ENCODE results near the gene VOPP1.

The VOPP1 gene

GRCh38 chr7:55576753-55577152 lies 4.5 kb upstream of the VOPP1 start:
- no peak for DNase-seq (ENCODE audit: low spot score)

GRCh38 chr7:55575733-55576132 lies 3.4 kb upstream of the VOPP1 start:
- DNase-seq (ENCODE audit: low spot score): no peak

DNA sequence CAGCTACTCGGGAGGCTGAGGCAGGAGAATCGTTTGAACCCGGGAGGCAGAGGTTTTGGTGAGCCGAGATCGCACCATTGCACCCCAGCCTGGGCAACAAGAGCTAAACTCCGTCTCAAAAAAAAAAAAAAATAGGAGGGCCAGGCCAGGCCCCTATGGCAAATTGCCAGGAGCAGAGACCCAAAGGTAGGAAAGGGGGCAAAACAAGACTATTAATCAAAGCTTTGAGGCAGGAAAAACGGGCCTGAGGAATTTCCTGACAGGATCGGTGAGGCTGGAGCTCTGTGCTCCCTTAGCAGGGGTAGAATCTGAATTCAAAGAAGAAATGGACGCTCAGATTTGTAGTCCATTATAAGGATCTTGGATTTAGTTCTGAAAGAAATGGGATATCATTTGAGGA lies 2.8 kb upstream of the VOPP1 start:
- no peak for DNase-seq (ENCODE audit: low spot score)

- DNase-seq (ENCODE audit: low spot score): no peak
Measured at GRCh38 chr7:55574051-55574717, 1.9 kb upstream of the VOPP1 start.

DNA sequence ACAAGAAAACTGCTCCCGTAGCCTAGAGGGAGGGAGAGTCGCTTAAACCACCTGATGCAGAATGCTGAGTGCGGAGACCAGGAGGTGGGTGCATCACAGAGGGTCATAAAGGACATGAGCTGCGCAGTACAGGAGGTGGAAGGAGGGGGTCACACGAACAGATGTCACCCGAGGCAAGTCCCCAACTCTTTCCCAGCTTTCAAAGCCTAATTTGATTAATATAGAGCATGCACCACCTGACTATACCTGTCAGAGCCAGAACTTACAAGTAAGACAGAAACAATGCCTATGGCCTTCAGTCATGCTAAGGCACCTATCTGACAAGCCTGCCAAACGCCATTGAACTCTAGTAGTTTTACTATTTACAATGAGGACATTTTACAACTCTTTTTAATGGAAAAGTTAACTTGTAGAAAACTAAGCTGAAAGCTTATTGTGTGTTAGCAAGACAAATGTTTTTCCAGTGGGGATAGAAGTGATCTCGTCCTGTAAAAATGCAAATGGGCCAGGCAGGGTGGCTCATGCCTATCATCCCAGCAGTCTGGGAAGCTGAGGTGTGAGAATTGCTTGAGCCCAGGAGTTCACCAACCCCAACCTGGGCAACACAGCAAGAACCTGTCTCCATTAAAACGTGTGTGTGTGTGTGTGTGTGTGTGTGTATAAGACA lies 1.1 kb upstream of the VOPP1 start:
- DNase-seq (ENCODE audit: low spot score): no peak

DNA sequence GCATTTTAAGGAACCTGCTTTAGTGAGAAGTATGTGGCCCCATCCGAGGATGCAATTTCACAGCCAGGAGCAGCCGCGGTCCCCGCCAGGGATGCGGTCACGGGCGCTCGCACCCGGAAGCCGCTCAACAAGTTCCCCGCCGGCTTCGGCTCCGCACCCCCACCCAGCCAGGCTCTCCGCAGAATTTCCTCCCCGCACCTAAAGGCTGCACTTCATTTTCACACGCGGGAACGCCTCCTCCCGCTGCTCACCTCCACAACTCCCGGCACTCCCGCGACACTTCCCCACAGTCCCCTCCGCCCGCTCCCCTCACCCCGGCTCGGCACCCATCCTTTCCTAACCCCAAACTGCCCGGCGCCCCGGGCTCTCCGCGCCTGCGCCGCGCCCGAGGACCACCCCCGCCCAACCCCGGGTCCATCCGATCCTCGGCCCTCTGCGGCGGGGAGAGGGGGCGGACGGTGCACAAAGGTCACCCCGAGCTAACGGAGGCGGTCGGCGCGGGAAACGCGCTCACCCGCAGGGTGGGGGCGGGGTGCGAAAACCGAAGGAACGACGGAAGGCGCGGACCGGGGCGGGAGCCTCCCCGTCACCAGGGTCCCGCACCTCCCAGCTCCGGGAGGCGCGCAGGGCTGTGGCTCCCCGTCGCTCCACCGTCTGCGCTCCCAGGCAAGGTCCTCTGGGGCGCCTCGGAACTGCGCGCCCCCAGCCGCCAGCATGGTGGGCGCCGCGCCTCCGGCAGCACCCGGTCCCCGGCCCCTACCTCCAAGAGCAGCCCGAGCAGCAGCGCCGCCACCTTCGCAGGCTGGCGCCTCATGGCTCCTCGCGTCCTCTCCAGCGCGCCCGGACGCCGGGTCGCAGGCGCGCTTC lies 558 bp downstream of the VOPP1 start:
- DNase-seq (ENCODE audit: low spot score): no peak

- no peak for DNase-seq (ENCODE audit: low spot score)
Measured at GRCh38 chr7:55570939-55571338, 1.4 kb downstream of the VOPP1 start.

GRCh38 chr7:55570218-55570873 lies 2.0 kb downstream of the VOPP1 start:
- DNase-seq (ENCODE audit: low spot score): no peak

- no peak for DNase-seq (ENCODE audit: low spot score)
Measured at GRCh38 chr7:55569797-55570196, 2.5 kb downstream of the VOPP1 start.

DNA sequence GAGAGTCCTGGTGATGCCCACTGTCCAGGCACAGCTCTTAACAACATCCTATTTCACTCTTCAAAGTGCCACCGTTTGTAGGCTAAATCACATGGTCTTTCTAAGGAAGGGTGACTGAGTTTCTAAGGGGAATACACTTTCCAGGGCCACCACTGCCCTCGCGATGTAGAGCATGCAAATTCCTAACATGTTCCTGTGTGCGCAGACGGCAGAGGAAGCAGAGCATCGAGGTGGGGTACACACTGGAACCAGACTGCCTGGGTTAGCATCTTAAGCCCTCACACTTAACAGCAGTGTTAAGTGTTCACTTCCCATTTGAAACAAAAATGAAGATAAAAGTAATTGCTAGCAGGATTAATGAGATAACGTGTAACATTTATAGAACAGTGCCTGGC lies 3.0 kb downstream of the VOPP1 start:
- no peak for DNase-seq (ENCODE audit: low spot score)

DNA sequence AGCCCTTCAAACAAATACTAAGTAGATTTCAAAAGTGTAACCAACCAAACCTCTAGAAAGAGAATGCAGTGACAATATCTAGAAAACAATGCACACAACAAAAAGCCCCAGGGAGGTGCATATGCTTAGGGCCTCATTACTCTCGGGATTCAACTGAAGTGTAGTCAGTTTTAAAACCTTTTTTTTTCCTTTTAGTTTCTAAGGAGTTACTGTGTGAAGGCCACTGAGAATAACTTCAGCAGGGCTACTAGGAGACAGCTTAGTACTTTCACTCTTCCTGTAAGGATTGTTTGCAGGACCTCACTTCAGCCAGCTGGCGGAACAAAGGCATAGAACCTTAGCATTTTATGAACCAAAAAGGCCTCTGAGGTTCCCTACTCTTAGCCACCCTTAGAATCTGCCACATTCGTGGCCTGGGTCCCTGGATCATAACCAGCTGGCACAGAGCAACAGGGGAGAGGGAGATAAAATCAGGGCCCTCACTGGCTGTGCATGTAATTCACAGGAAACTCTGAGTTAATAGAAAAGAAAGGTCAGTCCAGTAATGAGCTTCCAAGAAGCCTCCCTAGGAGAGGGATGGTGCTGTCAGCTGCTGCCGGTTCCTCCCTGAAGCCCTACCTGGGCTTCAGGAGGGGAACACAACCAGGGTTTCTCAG lies 3.6 kb downstream of the VOPP1 start:
- DNase-seq (ENCODE audit: low spot score): no peak

DNA sequence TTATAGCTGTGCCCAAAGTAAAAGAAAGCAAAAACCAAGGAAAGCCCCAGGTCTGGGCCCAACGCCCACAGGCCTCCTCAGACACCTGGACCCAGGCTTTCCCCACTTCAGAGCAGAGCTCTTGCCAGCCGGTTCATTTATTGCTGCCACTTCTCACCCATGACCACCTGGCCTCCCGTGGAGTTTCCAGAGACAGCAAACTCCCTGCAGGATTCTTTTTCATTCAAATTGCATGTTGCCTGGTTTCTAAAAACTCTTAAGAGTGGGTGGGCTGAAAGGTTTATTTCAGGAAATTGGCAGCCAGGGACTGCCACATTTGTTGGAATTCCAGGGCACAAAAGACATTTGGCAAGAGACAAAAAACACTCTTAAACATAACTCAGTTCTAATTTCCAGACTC lies 4.7 kb downstream of the VOPP1 start:
- DNase-seq (ENCODE audit: low spot score): no peak

DNA sequence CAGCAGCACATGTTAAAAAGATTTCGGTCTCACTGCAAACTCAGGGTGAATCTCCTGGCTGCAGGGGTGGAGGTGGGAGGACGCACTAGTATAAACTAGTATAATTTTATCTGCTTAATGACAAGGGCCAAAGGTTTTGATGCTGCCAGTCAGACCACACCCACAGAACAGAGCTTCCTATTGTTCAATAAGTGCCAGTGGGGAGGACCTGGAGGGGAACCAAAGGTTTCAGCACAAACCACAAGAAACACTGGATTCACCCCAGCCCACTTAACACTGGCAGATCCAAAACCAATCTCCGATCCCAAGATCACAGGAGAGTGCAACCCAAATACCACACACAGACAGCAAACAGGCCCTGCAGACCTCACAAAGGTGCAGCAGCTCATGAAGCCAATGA lies 6.6 kb downstream of the VOPP1 start:
- no peak for DNase-seq (ENCODE audit: low spot score)

DNA sequence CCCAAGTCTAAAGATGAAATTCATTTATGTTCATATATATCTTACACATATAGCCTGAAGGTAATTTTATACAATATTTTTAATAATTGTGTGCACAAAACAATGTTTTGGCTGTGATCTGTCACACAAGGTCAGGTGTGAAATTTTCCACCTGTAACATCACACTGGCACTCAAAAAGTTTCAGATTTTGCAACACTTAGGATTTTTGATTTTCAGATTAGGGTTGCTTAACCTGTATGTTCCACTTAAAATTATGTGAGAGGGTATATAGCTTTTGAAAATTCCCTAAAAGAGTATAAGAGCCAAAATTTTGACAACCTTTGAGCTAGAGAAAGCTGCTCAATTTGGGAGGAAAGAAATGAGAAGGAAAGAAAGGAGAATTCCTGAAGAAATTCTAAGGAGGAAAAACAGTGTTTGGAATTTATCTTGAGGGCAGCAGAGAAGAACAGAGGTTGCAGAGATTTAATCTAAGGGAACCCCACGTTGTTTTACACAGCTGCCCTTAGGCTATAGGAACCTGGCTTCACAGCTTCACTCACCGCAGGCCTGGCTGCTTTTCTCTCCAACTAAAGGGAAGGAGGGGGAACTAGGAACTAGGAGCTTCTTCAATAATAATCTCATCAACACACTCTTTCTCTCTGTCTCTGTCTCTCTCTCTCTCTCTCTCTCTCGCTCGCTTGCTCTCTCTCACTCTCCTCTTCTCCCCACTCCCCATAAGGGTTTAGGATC lies 8.5 kb downstream of the VOPP1 start:
- no peak for DNase-seq (ENCODE audit: low spot score)

DNA sequence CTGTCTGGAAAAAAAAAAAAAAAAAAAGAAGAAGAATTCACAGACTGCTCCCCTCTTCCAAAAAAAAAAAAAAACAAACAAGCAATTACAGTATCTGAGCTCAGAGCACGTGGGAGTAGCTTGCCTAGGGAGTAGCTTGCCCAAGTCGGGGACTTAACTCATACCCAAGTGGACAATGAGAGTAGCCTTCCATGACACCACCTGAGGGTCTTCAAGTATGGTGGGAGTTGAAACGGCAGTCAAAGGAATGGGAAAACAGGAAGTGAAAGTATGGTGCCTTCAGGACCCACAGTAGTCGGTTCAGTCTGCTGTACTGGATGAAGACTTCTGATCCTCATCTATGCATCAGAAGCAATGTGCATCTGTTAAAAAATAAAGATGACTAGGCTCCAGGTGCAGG lies 10.6 kb downstream of the VOPP1 start:
- no peak for DNase-seq (ENCODE audit: low spot score)

DNA sequence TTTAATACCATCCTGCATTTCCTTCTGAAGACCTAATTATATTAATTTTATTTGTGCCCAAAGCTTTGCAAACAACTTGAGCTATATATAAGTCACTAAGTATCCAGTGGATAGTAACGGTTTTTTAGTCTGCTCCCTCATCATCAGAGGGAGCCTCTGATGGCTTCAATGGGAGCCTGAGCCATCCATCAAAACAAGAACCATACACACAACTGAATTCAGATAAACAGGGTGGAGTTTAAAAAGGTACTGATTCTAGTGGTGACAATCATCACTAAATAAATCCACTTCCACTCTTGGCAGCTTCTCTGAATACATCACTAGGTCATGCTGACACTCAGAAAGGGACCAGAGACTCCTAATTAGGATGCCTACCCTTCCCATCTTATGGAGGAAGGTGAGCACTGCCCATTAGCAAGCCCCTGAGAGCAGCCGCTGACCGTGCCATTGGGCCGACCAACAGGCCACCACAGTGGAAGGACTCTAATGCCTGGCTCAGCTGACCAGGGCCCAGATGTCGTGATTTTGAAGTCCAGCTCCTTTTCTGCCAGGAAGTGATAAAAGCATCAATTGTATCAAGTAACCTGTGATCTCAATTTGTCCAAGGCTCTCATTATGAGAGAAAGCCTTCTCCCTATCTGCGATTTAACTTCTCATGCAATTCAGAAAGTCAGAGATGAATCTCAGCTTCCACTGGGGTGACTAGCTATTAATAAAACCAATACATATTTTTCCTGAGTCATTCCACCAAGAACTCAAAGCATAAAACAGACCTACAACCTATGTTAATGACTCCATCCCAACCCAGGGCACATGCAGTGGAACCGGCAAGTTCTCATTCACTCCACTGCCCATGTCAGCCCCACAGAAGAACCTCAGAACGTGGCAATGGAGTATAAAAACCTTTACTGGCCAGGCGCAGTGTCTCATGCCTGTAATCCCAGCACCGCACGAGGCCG lies 13.1 kb downstream of the VOPP1 start:
- no peak for DNase-seq (ENCODE audit: low spot score)

- DNase-seq (ENCODE audit: low spot score): no peak
Measured at GRCh38 chr7:55557666-55558188, 14.6 kb downstream of the VOPP1 start.

DNA sequence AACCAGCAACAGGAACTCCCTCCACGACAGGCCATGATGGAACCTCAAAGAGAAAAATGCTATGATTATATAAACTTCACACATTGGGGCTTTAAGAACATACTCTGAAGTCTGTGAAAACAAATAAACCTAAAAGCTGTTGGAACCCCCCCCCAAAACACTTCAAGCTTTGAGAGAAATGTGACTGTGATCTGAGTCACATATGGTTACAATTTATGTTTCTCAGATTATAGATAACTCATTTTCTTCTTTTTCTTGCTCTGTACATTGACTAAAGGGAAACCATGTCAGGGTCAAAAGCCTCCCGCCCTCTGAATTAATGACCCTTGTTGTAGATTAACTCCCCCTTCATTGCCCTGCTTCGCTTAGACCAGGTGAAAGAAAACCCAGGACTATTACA lies 15.8 kb downstream of the VOPP1 start:
- DNase-seq (ENCODE audit: low spot score): no peak

- no peak for DNase-seq (ENCODE audit: low spot score)
Measured at GRCh38 chr7:55556031-55556430, 16.3 kb downstream of the VOPP1 start.

DNA sequence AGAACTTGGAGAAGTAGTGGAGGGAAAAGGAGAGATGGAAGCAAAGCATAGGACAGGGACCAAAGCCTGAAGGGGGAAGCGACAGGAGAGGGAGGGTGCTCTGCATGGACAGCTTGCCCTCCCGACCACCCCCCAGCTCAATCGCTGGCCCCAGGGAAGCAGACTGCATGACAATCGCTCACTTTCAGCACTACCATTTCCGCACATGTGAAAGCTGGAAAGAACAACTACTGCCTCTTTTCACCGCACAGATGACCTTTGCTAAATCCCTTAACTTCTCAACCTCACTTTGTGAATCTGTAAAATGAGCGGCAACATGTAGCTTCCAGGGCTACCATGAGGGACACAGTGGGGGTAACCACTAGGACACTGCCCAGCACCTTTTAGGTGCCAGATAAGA lies 17.1 kb downstream of the VOPP1 start:
- no peak for DNase-seq (ENCODE audit: low spot score)
